C1 segment of cervical spinal cord (tissue), 14 donors: ENCODE results near the gene PDZD4.
A peak's percentile ranks its signal among the peaks of the same experiment; 100 is the strongest.

Experiments
- DNase-seq, 14 donors: peaks; one replicate each; lab custom pipeline; 2025; lab: John Stamatoyannopoulos, UW

The PDZD4 gene

GRCh38 chrX:153829799-153830639 is at the start of gene PDZD4:
Gene PDZD4 (minus strand): TSS chrX:153830544. CDS start chrX:153830298, 246 bp downstream.
- no peak for DNase-seq

DNA sequence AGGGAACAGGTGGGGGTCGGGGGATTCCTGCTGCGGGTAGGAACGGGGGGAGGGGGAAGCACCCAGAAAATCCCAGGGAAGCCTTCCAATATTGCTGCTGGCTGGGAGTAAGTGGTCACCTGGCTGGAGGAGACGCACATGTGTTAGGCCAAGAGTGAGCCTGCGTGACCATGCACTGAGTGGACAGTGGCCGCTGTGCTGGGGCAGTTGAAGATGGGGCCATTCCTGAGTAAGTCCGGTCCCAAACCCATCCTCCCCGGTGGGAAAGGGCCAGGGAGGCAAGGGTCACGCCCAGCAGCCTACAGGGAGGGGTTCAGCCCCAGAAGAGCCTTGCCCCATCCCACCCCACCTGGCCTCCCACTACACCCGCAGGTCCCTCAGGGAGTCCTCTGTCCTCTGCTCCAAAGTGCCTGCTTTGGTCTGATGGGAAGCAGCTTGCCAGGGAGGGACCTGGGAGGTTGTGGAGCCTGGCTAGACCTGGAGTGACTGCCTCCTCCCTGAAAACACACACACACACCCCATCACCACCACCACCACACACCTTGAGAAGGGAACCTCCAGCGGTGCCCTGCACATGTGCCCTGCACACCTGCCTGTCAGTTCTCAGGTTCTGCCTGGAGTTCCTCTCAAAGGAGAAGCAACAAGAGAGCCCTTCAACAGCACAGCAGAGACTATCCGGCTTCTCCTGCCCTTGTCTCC is 49.5 kb upstream of the PDZD4 start:
- DNase-seq = no peak

- no peak for DNase-seq
These were observed 48.8 kb upstream of the PDZD4 start for GRCh38 chrX:153878969-153879653.

- peak in 1 of 14 donors; percentile 37 for DNase-seq
These were observed 48.0 kb upstream of the PDZD4 start for GRCh38 chrX:153878345-153878744.

DNA sequence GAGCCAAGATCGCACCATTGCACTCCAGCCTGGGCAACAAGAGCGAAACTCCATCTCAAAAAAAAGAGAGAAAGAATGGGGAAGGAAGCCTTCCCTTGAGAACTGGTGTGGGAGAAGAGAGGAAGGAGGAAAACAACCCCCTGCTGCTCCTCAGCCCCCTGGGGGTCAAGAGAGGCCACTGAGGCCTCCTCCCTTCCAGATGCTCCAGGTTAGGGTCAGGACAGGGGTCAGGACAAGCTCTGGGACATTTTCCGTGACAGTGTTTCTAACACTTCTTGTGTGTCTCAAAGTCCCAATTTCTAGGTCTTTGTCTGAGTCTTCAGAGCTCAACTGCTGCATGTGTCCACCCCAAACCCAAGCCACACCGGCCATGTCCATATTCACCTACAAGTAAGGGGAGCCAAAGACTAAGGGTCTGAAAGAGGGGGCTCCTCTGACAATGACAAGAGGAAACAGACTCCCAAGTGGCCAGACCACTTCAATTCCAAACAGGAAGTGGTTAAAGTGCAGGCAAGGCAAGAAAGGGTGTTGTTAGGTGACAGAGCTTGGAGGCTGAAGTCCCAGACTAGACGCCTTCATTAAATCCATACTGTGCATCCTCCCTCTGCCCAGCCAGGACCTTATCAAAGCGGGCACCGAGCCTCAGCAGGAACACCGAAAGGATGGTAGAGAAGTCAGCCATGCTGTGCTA is 47.4 kb upstream of the PDZD4 start:
- no peak for DNase-seq

- no peak for DNase-seq
These were observed 45.8 kb upstream of the PDZD4 start for GRCh38 chrX:153876112-153876491.

DNA sequence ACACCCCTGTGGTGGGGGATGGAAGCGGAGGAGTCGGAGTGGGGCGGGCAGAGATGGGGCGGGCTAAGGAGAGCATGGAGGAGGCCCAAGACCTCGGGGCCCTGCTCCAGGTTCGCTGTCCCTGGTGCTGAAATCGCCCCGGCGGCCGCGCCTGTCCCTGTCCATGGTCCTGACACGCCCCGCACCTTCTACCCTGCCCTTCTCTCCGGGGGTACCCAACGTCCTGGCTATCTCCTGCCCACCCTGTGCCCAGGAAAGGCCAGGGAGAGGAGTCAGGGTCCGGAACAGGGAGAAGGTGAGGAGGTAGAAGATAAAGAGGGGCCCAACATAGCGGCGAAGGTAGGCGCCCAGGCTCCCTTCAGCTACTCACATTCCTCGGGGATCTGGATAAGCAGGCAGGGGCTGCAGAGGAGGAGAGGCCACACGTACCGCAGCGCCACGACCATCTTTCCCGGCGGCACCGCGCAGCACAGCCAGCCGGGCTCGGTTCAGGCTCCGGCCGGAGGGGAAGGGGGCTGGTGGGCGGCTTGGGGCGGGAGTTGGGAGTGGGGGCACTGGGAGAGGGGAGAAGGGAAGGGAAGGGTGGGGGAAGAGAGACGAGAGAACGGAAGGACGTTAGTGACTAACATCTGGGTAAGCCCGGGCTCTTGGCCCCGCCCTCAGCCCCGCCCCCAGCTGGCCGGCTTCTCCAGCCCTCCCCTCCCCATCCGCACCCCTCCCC is 45.2 kb upstream of the PDZD4 start:
- DNase-seq = peak in 8 of 14 donors; percentile 3 to 68 (median 23)

DNA sequence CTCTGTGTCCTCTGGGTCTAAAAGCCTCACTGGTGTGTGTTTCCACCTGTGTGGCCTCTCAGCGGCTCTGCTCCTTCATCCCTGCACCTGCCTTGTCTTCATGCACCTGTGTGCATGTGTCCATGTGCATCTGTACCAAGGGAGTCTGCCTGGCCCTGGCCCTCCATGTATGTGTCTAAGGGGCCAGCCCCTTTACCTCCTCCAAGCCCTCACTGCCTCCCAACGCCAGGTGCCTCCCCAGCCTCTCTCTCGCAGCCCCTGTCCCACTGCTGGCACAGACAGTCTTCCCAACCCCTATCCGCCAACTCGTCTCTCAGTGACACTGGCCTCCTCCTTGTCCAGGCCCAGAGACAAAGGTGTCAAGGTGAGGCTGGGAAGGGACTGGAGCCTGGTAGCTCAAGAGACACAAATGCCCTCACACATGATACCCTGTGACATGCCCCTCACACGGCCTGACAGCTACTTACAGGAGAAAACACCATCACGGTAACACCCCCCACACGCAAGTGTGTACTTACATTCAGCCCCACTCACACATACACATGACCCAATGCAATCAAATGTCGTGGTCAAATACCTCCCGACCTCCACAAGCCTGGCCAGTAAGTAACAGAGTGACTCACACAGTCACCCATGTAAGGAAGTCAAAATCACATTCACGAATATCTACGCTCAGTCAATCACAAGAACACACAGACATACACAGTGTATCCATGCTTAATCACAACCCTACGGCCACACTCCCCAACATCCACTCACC is 44.2 kb upstream of the PDZD4 start:
- no peak for DNase-seq

DNA sequence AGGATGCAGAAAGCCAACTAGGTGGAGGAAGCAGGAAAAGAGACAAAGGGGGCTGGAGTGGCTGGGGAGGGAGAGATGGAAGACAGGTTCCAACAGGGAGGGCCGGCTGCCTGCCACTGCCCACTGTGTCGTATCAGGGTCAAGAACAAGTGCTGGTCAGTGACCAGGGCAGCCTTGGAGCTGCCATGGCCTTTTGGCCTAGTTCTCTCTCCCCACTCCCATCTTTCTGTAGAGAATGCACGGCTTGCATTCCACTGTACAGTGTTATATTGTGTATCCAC is 43.7 kb upstream of the PDZD4 start:
- no peak for DNase-seq

DNA sequence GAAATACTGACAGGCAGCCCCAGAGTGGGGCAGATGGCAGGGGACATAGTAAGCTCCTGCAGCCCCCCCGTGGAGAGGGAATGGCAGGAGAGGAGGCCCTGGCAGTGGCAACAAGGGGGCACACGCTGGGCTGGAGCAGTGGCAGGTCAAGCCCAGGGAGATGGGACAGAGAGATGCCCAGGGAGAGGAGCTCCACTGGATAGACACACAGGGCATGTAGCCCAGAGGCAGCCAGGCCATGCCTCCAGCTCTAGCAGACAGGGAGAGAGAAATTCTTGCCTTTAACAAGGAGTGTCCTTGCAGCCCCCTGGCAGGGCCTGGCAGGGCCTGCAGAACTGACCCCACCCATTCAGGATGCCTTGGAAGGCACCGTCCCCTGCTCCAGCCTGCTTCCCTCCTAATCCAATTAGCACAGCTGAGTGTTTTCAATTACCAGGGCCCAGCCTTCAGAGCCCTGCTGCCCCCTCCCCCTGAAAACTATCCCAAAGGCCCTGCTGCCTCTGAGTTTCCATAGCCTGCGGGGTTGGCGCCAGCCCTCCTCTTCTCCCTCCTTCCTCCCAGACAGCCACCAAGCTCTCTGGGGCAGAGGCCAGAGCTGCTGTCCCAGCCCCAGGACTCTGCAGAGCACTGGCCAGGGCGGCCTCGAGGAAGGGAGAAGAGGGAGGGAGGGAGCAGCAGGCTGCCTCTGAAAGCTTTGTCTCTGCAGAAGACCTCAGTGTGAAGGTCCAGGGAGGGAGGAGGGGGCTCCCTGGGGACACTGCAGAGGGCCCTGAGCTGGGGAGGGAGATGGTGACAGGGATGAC is 43.1 kb upstream of the PDZD4 start:
- DNase-seq = peak in 3 of 14 donors; percentile 9 to 53 (median 22)

DNA sequence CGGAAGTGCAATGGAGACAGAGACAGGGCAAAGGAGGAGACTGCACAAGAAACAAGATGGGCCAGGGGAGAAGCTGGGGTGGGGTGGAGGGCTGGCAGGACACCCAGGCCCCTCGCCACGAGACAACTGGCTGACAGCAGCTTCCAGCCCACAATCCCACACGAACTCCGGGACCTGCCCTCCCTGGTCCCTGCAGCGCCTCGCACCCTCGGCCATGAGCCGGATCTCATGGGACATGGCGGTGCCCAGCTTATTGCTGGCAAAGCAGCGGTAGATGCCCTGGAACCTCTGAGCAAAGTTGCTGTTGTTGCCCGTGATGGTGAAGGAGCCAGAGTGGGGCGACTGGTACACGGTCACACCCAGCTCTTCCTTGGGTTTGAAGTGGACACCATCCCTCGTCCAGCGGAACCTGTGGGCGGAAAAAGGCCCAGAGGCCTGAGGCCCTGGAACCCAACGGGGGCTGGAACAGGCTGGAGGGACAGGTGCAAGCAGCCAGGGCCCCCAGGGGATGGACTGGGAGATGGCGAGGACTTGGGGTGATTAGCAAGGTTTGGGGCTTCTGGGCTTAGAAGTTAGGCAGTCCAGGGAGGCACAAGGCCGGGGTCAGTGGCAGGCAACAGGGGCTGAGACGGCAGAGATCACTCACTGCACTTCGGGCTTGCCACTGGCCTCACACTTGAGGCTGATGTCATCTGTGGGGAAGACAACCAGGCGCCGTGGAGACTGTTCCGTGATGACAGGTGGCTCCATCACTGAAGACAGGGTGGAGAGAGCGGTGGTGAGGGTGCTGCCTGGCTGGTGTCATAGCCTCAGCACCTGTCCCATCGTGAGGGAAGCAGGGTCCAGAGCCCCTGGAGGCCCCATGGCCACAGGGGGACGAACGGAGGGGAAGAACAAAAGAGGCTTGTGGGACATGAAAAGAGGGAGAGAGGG is 41.9 kb upstream of the PDZD4 start:
- DNase-seq = no peak

- DNase-seq = no peak
These were observed 41.1 kb upstream of the PDZD4 start for GRCh38 chrX:153871451-153871850.

GRCh38 chrX:153870791-153871360 is 40.5 kb upstream of the PDZD4 start:
- no peak for DNase-seq

GRCh38 chrX:153870288-153870690 is 39.9 kb upstream of the PDZD4 start:
- no peak for DNase-seq

- no peak for DNase-seq
These were observed 39.3 kb upstream of the PDZD4 start for GRCh38 chrX:153869473-153870287.

DNA sequence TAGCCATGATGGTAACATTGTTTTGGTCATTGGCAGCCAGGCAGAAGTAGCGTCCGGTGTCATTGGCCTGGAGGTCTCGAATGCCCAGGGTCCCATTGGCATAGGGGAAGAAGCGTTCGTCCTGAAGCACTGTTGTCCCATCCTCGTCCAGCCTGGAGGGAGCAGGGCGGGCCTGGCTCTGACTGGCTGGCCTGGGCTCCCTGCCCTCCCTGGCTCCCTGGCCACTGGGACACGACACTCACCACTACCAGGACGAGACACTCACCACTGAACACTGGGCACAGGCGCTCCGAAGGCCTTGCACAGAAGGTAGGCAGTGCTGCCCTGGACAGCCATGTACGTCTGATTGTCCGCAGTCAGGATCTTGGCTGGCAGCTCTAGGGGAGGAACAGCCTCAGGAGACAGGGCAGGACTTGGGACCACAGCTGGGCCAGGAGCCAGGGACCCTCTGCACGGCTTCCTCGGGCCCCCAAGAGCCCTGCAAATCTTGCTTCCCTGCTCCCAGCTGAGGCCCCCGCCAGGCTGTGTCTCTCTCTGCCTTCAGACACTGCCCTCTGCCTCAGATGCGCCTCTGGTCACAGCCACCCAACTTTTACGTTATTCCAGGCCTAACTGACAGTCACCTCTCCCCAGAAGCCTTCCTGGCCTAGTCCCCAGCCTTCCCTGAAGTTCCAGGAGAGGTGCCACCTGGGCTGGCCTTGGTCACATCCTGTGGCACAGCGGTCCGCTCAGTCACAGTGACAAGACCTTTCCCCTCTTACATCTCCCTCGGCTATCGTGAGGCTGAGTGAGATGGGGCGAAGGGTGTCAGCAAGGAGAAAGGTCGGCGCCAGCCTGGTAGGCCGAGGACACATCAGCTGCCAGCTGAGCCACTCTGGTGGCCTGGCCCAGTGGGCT is 38.5 kb upstream of the PDZD4 start:
- DNase-seq = no peak
